AML-193 (cell line): Measurements from ENCODE around the gene HERPUD2.
"Not testable (repeated sequence)": the region's sequence is repeated elsewhere in the genome, so short reads cannot be mapped to it uniquely, and the experiment has no call there.

Experiments
- DNase-seq, 2 experiments: peaks; one replicate each; lab custom pipeline; 2025; lab: John Stamatoyannopoulos, UW

The HERPUD2 gene

DNA sequence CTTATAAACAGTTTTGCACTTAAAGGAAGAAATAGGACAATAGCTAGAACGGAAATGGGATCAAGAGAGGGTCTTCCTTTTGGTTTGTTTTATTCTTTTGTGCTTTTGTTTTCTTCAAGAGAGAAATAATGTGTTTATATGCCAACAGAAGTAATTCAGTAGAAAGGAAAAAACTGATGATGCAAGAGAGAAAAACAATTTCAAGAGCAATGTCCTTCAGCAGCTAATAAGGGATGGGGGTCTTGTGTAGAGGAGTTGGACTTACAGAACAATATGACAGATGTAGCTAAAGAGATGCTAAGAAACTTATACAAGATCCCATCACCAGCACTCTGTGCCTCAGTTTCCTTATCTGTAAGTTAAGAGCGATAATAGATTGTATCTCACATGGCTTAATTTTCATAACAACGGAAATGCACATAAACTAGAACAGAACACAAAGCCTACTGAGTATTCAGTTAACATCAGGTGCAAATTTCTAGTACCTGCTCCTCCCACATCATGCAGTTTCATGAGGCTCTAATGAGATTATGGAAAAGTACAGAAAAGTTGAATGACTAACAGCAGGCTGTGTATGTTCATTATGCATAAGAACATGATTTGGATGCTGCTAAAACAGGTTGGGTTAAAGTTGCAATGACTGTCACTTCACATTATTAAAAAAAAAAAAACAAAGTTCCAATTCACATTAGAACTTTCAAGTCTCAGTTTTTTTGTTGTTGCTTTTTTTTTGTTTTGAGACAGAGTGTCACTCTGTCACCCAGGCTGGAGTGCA is 17.2 kb downstream of the HERPUD2 start:
- DNase-seq, result no peak

GRCh38 chr7:35676211-35676610 is 18.7 kb downstream of the HERPUD2 start:
- peak; percentile 43 to 50 for DNase-seq

- no peak for DNase-seq
These were observed 23.9 kb downstream of the HERPUD2 start for GRCh38 chr7:35670856-35671569.

GRCh38 chr7:35660411-35660810 is 34.5 kb downstream of the HERPUD2 start:
- DNase-seq, result not testable (repeated sequence)

DNA sequence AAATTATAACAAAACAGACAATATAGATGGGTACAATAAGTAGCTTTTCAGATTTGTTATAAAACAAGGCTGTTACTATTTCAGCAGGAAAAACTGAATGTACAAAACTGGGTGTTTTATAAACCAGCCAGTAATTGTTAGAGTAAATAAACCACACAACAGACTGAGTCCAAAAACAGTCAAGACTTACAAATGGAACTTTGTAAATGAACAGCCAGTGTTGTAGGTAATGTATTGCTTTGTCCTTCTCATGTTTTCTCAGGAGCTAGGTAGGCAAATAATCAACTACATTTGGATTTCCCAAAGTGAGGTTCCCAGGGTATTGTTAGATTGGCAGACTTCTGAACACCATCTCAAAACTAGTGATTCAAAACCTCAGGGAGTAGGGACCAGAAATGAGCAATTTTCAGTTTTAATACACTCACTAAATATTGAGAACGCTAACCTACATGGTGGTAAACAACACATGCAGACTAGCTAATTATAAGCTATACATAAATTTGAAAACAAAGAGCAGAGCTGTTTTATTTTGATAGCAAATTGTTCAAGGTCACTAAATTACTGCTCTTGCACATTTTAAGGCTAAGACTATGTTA is 36.2 kb downstream of the HERPUD2 start:
- DNase-seq, result no peak

DNA sequence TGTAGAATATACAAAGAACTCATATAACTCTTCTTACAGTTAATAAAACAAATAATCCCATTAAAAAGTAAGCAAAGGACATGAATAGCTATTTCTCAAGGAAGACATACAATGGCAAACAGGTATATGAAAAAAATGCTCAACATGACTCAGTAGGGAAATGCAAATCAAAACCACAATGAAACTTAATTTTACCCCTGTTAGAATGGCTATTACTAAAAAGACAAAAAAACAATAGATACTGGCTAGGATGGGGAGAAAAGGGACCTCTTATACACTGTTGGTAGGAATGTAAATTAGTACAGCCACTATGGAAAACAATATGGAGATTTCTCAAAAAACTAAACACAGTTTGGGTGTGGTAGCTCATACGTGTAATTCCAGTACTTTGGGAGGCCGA is 37.8 kb downstream of the HERPUD2 start:
- no peak for DNase-seq

DNA sequence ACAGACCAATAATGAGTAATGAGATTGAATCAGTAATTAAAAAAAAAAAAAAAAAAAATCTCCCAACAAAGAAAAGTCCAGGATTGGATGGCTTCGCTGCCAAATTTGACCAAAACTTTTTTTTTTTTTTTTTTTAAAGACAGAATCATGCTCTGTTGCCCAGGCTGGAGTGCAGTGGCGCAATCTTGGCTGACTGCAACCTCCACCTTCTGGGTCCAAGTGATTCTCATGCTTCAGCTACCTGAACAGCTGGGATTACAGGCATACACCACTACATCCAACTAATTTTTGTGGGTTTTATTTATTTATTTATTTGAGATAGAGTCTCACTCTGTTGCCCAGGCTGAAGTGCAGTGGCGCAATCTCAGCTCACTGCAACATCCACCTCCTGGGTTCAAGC is 40.4 kb downstream of the HERPUD2 start:
- not testable (repeated sequence) for DNase-seq

DNA sequence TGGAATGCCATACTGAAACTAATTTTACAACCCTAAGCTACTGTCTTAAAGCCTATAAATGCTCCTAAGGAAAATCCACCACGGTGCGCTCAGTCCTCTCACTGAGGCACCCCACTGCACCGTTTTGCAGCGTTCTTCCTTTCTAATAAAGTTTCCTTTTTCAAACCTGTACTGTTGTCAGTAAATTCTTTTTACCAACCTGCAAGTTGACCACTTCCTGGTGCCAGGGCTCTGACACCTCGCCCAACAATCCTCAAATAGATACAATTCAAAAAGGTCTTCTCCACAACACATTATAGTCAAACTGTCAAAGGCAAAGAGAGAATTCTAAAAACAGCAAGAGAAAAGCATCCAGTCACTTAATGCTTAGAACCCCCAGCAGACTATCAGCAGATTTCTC is 42.8 kb downstream of the HERPUD2 start:
- DNase-seq, result no peak

GRCh38 chr7:35650751-35651150 is 44.2 kb downstream of the HERPUD2 start:
- no peak for DNase-seq

GRCh38 chr7:35649711-35650110 is 45.2 kb downstream of the HERPUD2 start:
- DNase-seq, result no peak

DNA sequence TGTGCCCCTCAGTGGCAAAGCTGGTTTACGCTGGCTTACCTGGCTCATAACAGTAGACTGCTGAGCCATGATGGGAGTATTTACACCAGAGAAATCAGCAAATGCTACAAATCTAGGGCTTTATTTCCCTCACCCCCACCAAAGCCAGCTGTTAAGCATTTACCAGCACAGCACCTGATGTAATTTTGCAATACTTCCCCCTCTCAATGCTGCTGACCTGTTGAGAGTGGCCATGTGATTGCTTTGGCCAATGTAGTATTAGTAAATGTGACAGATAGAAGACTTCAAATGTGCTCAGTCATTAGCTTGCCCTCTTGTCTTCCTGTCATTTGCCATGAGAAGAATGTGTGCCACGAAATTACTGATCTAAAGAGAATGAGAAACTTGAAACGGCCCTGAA is 46.6 kb downstream of the HERPUD2 start:
- DNase-seq, result no peak

DNA sequence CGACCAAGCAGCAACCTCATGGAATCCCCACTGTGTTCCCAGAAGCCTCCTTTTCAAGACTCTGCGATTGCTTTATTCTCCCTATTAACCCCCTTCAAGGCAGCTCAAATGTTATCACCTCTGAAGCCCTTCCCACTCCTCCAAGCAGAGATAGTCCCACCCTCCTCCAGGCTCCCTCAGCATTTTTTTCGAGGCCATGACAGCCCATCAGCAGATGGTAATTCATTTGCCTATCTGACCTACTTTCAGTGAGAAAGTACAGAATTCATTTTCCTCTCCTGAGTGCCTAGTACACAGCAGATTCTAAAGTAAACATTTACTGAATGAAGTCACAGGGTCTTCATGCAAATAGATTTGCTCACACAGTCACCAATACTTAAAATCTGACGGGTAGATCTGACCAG is 47.8 kb downstream of the HERPUD2 start:
- DNase-seq, result no peak

GRCh38 chr7:35646289-35647023 is 48.5 kb downstream of the HERPUD2 start:
- no peak for DNase-seq

DNA sequence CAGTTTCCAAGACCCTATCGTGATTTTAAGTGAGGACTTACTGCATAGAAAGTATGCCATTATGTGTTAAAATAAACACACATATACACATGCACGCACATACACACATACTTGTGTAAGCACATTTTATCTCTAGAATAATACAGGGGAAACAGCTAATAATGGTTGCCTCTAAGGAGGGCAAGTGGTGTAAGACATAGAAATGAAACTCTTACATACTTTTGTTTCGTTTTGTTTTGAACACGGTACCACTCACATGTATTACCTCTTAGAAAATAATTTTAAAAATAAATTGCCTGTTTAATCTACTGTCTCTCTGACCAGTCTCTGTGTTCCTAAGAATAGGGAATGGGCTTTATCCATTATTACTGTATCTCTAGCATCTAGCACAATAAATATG is 49.2 kb downstream of the HERPUD2 start:
- DNase-seq, result no peak

GRCh38 chr7:35630024-35630972 is 64.6 kb downstream of the HERPUD2 start:
- no peak for DNase-seq

DNA sequence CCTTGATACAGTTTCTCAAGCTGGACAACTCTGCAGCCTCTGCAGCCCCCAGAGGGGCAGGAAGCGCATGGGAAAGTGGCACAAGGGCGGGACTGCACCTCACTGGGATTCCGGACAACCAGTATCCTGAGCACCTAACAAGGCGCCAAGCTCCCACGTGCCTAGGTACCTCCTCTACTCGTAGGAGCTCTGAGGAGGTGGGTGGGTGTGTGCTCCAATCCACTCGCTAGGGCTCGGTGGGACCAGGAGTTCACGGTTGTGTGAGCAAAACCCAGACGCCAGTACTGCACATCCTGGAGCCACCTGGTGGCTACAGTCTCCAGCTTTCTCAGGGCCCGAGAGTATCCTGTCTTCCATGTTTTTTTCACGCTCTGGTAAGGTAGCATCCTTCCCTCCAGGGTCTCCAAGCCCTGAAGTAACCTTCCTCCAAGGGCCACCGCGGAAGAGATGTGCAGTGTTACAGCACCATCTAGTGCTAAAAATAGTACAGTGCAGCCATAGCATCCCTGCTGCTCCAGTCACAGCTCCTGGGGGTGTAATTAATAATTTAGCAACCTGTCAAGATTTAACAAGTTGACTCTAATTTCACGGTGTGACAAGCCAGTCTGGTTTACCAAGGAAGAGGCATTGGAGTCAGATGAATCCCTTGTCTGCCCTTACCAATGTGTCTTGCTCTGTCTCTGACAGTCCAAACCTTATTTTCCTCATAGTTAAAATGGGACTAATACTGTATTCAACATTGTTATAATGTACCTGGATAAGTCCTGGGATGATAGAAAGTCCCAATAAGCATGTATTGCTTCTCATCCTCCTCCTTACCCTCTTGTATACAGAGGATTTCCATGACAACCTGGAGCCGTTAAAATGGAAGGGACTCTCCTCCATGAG is 70.4 kb downstream of the HERPUD2 start:
- peak in 1 of 2 experiments; percentile 20 for DNase-seq

DNA sequence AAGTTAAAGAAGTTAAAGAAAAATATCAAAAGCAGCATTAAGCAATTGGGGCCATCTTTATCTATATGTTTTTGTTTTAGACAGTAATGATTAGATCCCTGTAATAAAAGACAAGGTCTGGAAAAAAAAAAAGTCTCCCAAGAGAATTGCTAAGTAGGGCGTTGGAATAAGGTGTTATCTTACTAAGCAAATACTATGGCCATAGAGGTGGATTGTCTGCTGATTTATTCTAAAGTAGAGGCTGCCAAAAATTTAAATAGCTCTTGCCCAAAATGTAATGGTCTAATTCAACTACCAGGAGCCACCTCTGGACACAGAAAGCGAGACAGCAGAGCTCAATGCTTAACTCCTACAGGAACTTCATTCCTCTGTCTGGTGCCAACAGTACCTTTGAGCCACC is 71.6 kb downstream of the HERPUD2 start:
- no peak for DNase-seq

DNA sequence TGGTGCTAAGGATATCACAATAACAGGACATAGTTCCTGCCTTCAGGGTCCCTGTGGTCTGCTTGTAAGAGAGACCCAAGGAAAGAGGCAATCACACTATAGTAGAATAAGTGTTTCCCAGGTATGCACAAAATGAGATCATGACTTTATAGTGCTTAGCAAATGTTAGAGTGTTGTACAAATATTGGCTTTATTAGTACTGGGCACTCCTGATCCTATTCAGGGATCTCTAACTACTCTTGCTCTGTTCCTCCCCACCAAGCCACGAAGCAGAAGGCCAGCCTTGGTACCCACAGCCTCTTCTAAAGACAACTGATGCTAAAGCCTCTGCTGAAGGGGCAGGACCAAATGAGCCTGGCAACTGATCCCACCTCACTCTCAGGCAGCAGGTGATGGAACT is 75.1 kb downstream of the HERPUD2 start:
- DNase-seq, result no peak

DNA sequence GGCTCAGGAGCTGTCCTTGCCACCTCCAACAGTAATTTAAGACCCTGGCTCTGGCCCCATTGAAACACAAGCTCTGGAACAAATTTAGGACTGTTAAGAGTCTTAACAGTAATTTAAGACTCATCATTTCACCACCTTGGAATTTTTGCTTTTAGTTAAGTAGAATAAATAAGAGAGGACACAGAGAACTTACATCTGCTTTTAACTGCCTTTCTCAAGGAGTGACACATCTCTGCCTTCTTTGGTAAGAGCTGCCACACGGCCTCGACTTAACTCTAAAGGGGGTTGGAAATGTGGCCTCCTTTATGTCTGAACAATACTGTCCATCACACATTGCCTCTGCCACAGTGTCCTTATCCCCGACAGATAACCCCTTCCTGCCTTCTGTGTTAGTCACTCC is 77.9 kb downstream of the HERPUD2 start:
- DNase-seq, result no peak

GRCh38 chr7:35613150-35613549 is 81.8 kb downstream of the HERPUD2 start:
- DNase-seq, result no peak
